ENCODE measurements around the gene GRAMD2B.

Gene GRAMD2B

GRCh38 chr5:126460977-126461376, 37.8 kb downstream of the GRAMD2B start:
- no peaks in the 10 kb centered on the region for H3K27me3 Mint-ChIP-seq (ENCODE audit: low read depth)
- H3K36me3 Mint-ChIP-seq (ENCODE audit: low read depth), result peaks cover 12% of the 10 kb centered on the region
- H3K27ac Mint-ChIP-seq, result peak overlapping the region; percentile 71 to 90 (median 86)
- H3K9me3 Mint-ChIP-seq, result no peaks in the 10 kb centered on the region
- no peak overlapping the region for H3K4me3 Mint-ChIP-seq
- TF ChIP-seq CTCF (IDR thresholded peaks at IDR 0.05; ENCODE audit: unreplicated experiment in 3 of 3), result no peak
- H3K4me1 Mint-ChIP-seq, result peaks cover 13% of the 10 kb centered on the region

- Mint-ChIP-seq H3K36me3 (ENCODE audit: low read depth) (peaks cover 20% of the 10 kb centered on the region), H3K4me3 (no peak overlapping the region), H3K27ac (peak overlapping the region; percentile 79 to 88 (median 87)), H3K9me3 (no peaks in the 10 kb centered on the region), H3K4me1 (peaks cover 13% of the 10 kb centered on the region), H3K27me3 (ENCODE audit: low read depth) (no peaks in the 10 kb centered on the region)
- no peak for TF ChIP-seq CTCF (IDR thresholded peaks at IDR 0.05; ENCODE audit: unreplicated experiment in 3 of 3)
These were observed 38.6 kb downstream of the GRAMD2B start for GRCh38 chr5:126461838-126462237.

DNA sequence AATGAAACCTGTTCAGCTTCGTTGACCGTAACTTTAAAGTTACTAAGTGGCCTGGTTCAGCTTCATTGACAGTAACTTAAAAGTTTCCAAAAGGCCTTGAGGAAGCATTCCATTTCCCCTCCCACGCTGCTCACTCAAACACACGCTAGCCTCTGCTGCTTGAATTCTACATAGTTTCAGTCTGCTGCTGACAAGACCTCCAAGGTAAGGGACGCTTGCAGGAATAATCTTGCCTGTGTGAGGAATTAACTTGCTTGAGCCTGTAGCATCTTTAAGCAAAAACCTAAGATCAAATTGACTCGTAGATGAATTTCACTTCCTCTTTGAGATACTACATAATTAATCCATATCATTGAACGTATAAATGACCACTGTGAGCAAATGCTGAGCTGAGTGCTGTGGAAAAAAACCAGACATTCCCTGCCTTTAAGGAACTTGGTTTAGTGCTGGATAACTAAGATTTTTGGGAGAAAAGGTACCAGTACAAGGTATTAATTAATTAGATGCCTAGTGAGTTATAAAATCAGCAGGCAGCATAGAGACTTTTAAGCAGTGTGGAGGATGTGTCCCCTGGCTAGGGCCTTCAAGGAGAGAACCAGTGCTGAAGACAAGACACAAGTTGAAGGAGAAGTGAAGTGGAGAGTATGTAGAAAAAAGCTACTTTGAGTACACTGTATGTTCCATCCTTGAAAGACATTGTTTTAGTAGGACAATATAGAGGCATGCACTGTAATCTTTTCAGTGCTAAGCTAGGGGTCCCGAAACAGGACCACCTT, 39.2 kb downstream of the GRAMD2B start:
- H3K4me3 Mint-ChIP-seq, result peak overlapping the region in 1 of 3 experiments; percentile 19
- H3K36me3 Mint-ChIP-seq (ENCODE audit: low read depth), result peaks cover 19% of the 10 kb centered on the region
- TF ChIP-seq CTCF (IDR thresholded peaks at IDR 0.05; ENCODE audit: unreplicated experiment in 3 of 3), result no peak
- no peaks in the 10 kb centered on the region for H3K27me3 Mint-ChIP-seq (ENCODE audit: low read depth)
- H3K4me1 Mint-ChIP-seq, result peaks cover 13% of the 10 kb centered on the region
- no peaks in the 10 kb centered on the region for H3K9me3 Mint-ChIP-seq
- peak overlapping the region; percentile 79 to 88 (median 87) for H3K27ac Mint-ChIP-seq

GRCh38 chr5:126464016-126464415, 40.8 kb downstream of the GRAMD2B start:
- Mint-ChIP-seq H3K36me3 (ENCODE audit: low read depth) (peaks cover 20% of the 10 kb centered on the region), H3K4me3 (no peak overlapping the region), H3K9me3 (no peaks in the 10 kb centered on the region), H3K27me3 (ENCODE audit: low read depth) (no peaks in the 10 kb centered on the region), H3K4me1 (peaks cover 13% of the 10 kb centered on the region), H3K27ac (peak overlapping the region in 1 of 3 experiments; percentile 37)
- TF ChIP-seq CTCF (IDR thresholded peaks at IDR 0.05; ENCODE audit: unreplicated experiment in 3 of 3), result no peak

GRCh38 chr5:126464959-126465358, 41.8 kb downstream of the GRAMD2B start:
- peaks cover 20% of the 10 kb centered on the region for H3K36me3 Mint-ChIP-seq (ENCODE audit: low read depth)
- H3K4me1 Mint-ChIP-seq, result peaks cover 13% of the 10 kb centered on the region
- H3K27me3 Mint-ChIP-seq (ENCODE audit: low read depth), result no peaks in the 10 kb centered on the region
- TF ChIP-seq CTCF (IDR thresholded peaks at IDR 0.05; ENCODE audit: unreplicated experiment in 3 of 3), result no peak
- H3K4me3 Mint-ChIP-seq, result no peak overlapping the region
- no peaks in the 10 kb centered on the region for H3K9me3 Mint-ChIP-seq
- H3K27ac Mint-ChIP-seq, result peak overlapping the region in 1 of 3 experiments; percentile 13

DNA sequence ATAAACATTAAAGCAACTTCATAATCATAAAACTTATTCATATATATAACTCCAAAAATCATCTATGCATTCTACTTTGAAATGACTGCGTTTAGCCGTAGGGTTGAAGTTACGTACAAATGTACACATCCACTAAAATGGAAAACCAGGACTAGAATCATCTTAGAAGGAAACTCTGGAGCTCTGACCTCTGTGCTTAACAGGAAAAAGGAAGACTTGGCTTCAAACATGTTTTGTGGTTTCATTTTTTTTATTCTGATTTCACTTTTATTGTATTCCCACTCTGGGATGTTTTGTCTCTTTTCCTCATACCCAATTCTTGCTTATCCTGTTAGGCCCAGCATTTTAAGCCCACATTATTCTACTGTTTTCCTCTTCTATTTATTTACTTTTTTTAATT, 44.9 kb downstream of the GRAMD2B start:
- Mint-ChIP-seq H3K36me3 (ENCODE audit: low read depth) (peaks cover 25% of the 10 kb centered on the region), H3K4me1 (peaks cover 6% of the 10 kb centered on the region)

More for the DNA sequence above, 44.9 kb downstream of the GRAMD2B start:
- Mint-ChIP-seq H3K27ac (no peak overlapping the region), H3K27me3 (ENCODE audit: low read depth) (no peaks in the 10 kb centered on the region), H3K9me3 (no peaks in the 10 kb centered on the region), H3K4me3 (no peak overlapping the region)
- no peak for TF ChIP-seq CTCF (IDR thresholded peaks at IDR 0.05; ENCODE audit: unreplicated experiment in 3 of 3)

Data from nephron (organoid).